Measurements from ENCODE around the gene LRRC27.
"Not testable (repeated sequence)": the region's sequence is repeated elsewhere in the genome, so short reads cannot be mapped to it uniquely, and the experiment has no call there.

The LRRC27 gene

DNA sequence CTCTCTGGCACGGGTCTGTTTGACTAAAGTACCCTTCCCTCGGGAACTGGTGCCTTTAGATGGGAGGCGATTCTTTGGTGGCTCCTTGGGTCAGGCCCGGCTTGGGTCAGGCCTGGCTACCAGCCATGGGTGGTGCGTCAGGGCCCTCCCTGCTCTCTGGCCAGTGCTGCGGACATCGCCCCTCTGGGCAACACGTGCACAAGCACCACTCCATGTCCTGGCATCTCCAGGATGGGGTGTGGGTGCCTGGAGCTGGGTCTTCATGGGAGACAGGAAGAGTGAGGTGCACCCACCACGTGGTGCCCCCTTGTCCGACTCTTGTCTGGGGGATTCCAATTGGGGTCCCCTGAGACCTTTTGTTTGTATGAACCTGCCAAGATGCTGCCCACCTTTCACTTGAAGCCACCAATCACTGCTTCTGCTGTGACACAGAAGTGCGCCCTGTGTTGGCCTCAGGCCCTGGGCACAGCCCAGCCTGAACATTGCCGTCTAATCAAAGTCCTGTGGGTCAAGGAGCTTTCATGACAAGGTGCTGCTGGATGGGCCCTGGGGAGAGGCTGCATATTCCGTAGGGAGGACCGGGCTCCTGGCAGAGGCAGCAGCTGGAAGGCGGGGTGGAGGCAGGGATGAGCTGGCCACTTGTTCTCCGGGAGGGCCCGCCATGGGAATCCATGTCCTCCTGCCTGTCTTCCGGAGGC lies 53.9 kb downstream of the LRRC27 start:
- TF ChIP-seq, protein P1, sequence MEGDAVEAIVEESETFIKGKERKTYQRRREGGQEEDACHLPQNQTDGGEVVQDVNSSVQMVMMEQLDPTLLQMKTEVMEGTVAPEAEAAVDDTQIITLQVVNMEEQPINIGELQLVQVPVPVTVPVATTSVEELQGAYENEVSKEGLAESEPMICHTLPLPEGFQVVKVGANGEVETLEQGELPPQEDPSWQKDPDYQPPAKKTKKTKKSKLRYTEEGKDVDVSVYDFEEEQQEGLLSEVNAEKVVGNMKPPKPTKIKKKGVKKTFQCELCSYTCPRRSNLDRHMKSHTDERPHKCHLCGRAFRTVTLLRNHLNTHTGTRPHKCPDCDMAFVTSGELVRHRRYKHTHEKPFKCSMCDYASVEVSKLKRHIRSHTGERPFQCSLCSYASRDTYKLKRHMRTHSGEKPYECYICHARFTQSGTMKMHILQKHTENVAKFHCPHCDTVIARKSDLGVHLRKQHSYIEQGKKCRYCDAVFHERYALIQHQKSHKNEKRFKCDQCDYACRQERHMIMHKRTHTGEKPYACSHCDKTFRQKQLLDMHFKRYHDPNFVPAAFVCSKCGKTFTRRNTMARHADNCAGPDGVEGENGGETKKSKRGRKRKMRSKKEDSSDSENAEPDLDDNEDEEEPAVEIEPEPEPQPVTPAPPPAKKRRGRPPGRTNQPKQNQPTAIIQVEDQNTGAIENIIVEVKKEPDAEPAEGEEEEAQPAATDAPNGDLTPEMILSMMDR (IDR thresholded peaks at IDR 0.05; ENCODE audit: low read depth, low read length, missing control alignments), result no peak
- no peak for DNase-seq (ENCODE audit: extremely low read depth, low read depth)
- H3K4me3 ChIP-seq (replicated peaks; ENCODE audit: low read depth, low read length), result no peak overlapping the region

DNA sequence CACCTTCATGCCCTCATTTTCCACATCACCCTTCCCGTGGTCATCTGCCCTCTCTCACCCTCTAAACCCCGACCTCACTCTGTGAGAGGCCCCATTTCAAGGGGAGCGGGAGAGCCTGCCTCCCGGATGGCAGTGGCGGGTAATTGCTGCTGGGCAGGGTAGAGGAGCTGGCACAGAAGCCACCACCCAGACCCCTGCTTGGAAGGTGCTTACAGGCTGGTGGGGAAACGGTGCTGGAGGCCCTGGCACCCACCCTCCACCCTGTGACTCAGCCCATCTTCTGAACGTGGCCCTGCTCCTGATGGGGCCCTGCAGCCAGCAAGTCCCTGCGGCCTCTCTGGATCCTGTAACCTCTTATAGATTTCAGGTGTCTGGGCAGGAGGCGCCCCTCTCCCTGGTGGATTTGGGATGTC lies 54.4 kb downstream of the LRRC27 start:
- DNase-seq (ENCODE audit: extremely low read depth, low read depth), result no peak
- TF ChIP-seq, protein P1 (IDR thresholded peaks at IDR 0.05; ENCODE audit: low read depth, low read length, missing control alignments), result no peak
- H3K4me3 ChIP-seq (replicated peaks; ENCODE audit: low read depth, low read length), result no peak overlapping the region

- not testable (repeated sequence) for H3K4me3 ChIP-seq (replicated peaks; ENCODE audit: low read depth, low read length); DNase-seq (ENCODE audit: extremely low read depth, low read depth)
Observed at GRCh38 chr10:132386896-132387295, 54.9 kb downstream of the LRRC27 start.

DNA sequence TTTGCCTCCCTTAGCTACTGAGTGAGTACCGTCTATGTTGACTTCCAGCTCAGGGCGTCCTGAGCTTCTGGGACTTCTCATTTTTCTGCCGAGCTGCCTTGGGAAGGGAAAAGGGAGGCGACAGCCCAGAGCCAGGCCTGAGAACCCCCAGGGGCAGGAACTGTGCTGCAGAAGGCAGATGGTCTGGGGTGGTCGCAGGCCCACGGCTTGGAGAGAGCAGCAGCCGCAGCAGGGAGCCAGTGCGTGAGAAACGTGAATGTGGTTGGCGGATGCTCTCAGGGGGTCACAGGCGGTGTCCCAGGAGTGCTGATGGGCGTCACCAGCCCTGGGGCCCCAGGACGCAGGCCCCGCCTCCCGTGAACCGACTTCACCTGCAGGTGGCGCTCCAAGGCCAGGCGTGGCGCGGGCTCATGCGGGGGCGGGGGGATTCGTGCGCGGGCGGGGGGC lies 55.8 kb downstream of the LRRC27 start:
- peak; percentile 9 for DNase-seq (ENCODE audit: extremely low read depth, low read depth)
- H3K4me3 ChIP-seq (replicated peaks; ENCODE audit: low read depth, low read length), result no peak overlapping the region
- TF ChIP-seq, protein P1 (IDR thresholded peaks at IDR 0.05; ENCODE audit: low read depth, low read length, missing control alignments), result peak; percentile 44

- H3K4me3 ChIP-seq (replicated peaks; ENCODE audit: low read depth, low read length), result no peak overlapping the region
- TF ChIP-seq, protein P1 (IDR thresholded peaks at IDR 0.05; ENCODE audit: low read depth, low read length, missing control alignments), result no peak
- DNase-seq (ENCODE audit: extremely low read depth, low read depth), result no peak
Observed at GRCh38 chr10:132388891-132389432, 57.0 kb downstream of the LRRC27 start.

- no peak for DNase-seq (ENCODE audit: extremely low read depth, low read depth)
- H3K4me3 ChIP-seq (replicated peaks; ENCODE audit: low read depth, low read length), result no peak overlapping the region
- TF ChIP-seq, protein P1 (IDR thresholded peaks at IDR 0.05; ENCODE audit: low read depth, low read length, missing control alignments), result no peak
Observed at GRCh38 chr10:132389433-132390169, 57.6 kb downstream of the LRRC27 start.

Data from HFF-Myc (cell line).